HCT116 (cell line): ENCODE measurements around the gene MUC13. TPM values are rescaled to one million over a fixed set of nuclear protein-coding genes. Genes with fewer than 3 reads are reported as not detected.

Experiments used
- ATAC-seq: fragments of 200-7000 bp; cut with Tn5 transposase; 2 replicates; pipeline ENCODE4 v1.9.1; 2020; ENCODE audit warnings: mild to moderate bottlenecking, moderate library complexity
- BruUV-seq: library from RNA; stranded (reverse); fragments of 400-500 nt; replicated peaks from 2 replicates; lab custom pipeline; 2021; lab: Mats Ljungman, UMichigan
- CTCF ChIA-PET: fragments of 300-600 bp; sonication (Branson Sonifier 250); formaldehyde crosslinking; loops from one replicate; lab custom pipeline; 2021; ENCODE audit warnings: antibody characterized with exemption; lab: Charles Lee
- POLR2A ChIA-PET: fragments of 300-600, 350-600 bp; sonication (Branson Sonifier 250); formaldehyde crosslinking; loops from one replicate; lab custom pipeline; 2021; ENCODE audit warnings: antibody characterized with exemption; lab: Charles Lee
- RAD21 ChIA-PET, 2 experiments: fragments of 300-600 bp; sonication (Branson Sonifier 250); formaldehyde crosslinking; loops; one replicate each; lab custom pipeline; 2023; ENCODE audit warnings: low total read pairs in 2 of 2; ENCODE audit not compliant: uncharacterized antibody in 2 of 2, unreplicated experiment in 2 of 2, low non-redundant PET in 1 of 2; lab: Charles Lee
- DNase-seq: peaks from one replicate; pipeline ENCODE4 v3.0.0-alpha.2; 2010; ENCODE audit warnings: low read depth, low spot score
- H2AFZ ChIP-seq: fragments of 200-600 bp; shearing (Covaris generic), sonication (generic); 2 replicates; pipeline ENCODE4 v1.6.1; 2017; ENCODE audit warnings: low read depth, mixed run types, mixed read lengths, antibody characterized with exemption, low read length; ENCODE audit not compliant: poor library complexity, severe bottlenecking
- H3K27ac ChIP-seq: 2 replicates; pipeline ENCODE4 v1.5.1; 2012; ENCODE audit warnings: low read depth, low read length
- H3K27me3 ChIP-seq: fragments of 200-600 bp; sonication (generic); 2 replicates; pipeline ENCODE4 v1.6.1; 2016; ENCODE audit warnings: mixed run types, low read length, mixed read lengths; ENCODE audit not compliant: insufficient read depth
- H3K36me3 ChIP-seq, 2 experiments: fragments of 200-500 bp in 1 of 2; fragments of 200-600 bp in 1 of 2; sonication (Bioruptor generic) in 1 of 2; sonication (generic) in 1 of 2; 2 replicates each; pipeline versions ENCODE4 v1.5.1 to v1.6.1; 2014 to 2016; ENCODE audit warnings: low read length in 2 of 2, inconsistent platforms in 1 of 2, mixed read lengths in 1 of 2, mixed run types in 1 of 2; ENCODE audit not compliant: insufficient read depth in 2 of 2, control insufficient read depth in 1 of 2
- H3K4me1 ChIP-seq, 2 experiments: fragments of 200-600 bp in 1 of 2; sonication (generic) in 1 of 2; 2 replicates each; pipeline versions ENCODE4 v1.5.1 to v1.6.1; 2012 to 2017; ENCODE audit warnings: low read length in 2 of 2, inconsistent platforms in 1 of 2, mild to moderate bottlenecking in 1 of 2, mixed read lengths in 1 of 2, mixed run types in 1 of 2, moderate library complexity in 1 of 2; ENCODE audit not compliant: insufficient read depth in 2 of 2, control insufficient read depth in 1 of 2
- H3K4me2 ChIP-seq: fragments of 200-600 bp; sonication (generic); 2 replicates; pipeline ENCODE4 v1.6.1; 2017; ENCODE audit warnings: mixed run types, low read length, mixed read lengths
- H3K4me3 ChIP-seq, 2 experiments: fragments of 200-600 bp in 1 of 2; sonication (generic) in 1 of 2; replicated peaks in 1 of 2; 2 replicates each; pipeline ENCODE4 v1.5.1; 2011 to 2016; ENCODE audit warnings: low read length in 2 of 2, control low read depth in 1 of 2, low read depth in 1 of 2, mild to moderate bottlenecking in 1 of 2, mixed read lengths in 1 of 2, mixed run types in 1 of 2
- H3K79me2 ChIP-seq: fragments of 200-600 bp; sonication (generic); 2 replicates; pipeline ENCODE4 v1.6.1; 2017; ENCODE audit warnings: mild to moderate bottlenecking, mixed run types, low read length, moderate library complexity, mixed read lengths; ENCODE audit not compliant: insufficient read depth
- H3K9ac ChIP-seq: fragments of 200-600 bp; sonication (generic); 2 replicates; pipeline ENCODE4 v1.6.1; 2016; ENCODE audit warnings: low read length, mixed read lengths
- H3K9me2 ChIP-seq: fragments of 200-600 bp; sonication (generic), shearing (Covaris generic); 2 replicates; pipeline ENCODE4 v1.6.1; 2017; ENCODE audit warnings: mixed run types, mild to moderate bottlenecking, moderate library complexity; ENCODE audit not compliant: insufficient read depth
- H3K9me3 ChIP-seq, 2 experiments: fragments of 200-500 bp in 1 of 2; fragments of 200-600 bp in 1 of 2; sonication (Bioruptor generic) in 1 of 2; sonication (generic) in 1 of 2; 2 replicates each; pipeline ENCODE4 v1.6.1; 2014 to 2017; ENCODE audit warnings: low read length in 2 of 2, mixed read lengths in 2 of 2, inconsistent platforms in 1 of 2, low read depth in 1 of 2, mild to moderate bottlenecking in 1 of 2, mixed run types in 1 of 2, moderate library complexity in 1 of 2; ENCODE audit not compliant: control insufficient read depth in 1 of 2, insufficient read depth in 1 of 2
- H4K20me1 ChIP-seq: fragments of 200-600 bp; sonication (generic), shearing (Covaris generic); 2 replicates; pipeline ENCODE4 v1.6.1; 2017; ENCODE audit warnings: mixed run types, mild to moderate bottlenecking, moderate library complexity; ENCODE audit not compliant: insufficient read depth
- EZH2phosphoT487 ChIP-seq: fragments of 200-600 bp; IDR thresholded peaks from 2 replicates; pipeline ENCODE4 v1.6.1; 2018; ENCODE audit warnings: antibody characterized with exemption, borderline replicate concordance
- FOSL1 ChIP-seq: IDR thresholded peaks from 2 replicates; pipeline ENCODE4 v1.6.1; 2012; ENCODE audit warnings: low read depth
- POLR2AphosphoS5 ChIP-seq: IDR thresholded peaks from 2 replicates; pipeline ENCODE4 v1.6.1; 2011; ENCODE audit warnings: mild to moderate bottlenecking, low read depth, low read length, moderate library complexity
- SIN3A ChIP-seq: IDR thresholded peaks from 2 replicates; pipeline ENCODE4 v1.6.1; 2012; ENCODE audit warnings: low read depth
- ZBTB33 ChIP-seq: IDR thresholded peaks from 2 replicates; pipeline ENCODE4 v1.6.1; 2011; ENCODE audit warnings: mild to moderate bottlenecking, low read length, moderate library complexity; ENCODE audit not compliant: insufficient replicate concordance; ENCODE audit errors: extremely low read depth
- intact Hi-C: fragments of 100-400 bp; cut with micrococcal nuclease; formaldehyde crosslinking; loops from 2 replicates; pipeline ENCODE4 v1.10.0; 2022
- total RNA-seq: library from RNA; stranded (reverse); gene quantifications from one replicate; pipeline ENCODE4 v1.2.1, GENCODE V29; 2021; ENCODE audit not compliant: unreplicated experiment
- TF ChIP-seq, protein P1 (sequence below): IDR thresholded peaks from 2 replicates; pipeline ENCODE4 v1.6.1; 2012; ENCODE audit warnings: low read depth
- TF ChIP-seq, protein P2 (sequence below): IDR thresholded peaks from 2 replicates; pipeline ENCODE4 v1.6.1; 2012
- TF ChIP-seq, protein P3 (sequence below), 3 experiments: fragments of 200-600 bp in 1 of 3; sonication (generic) in 1 of 3; IDR thresholded peaks in 2 of 3; conservative IDR thresholded peaks in 1 of 3; 2 replicates each; pipeline ENCODE4 v1.5.1; 2012 to 2017; ENCODE audit warnings: low read depth in 2 of 3, low read length in 2 of 3, antibody characterized with exemption in 1 of 3, borderline replicate concordance in 1 of 3, control low read depth in 1 of 3, mild to moderate bottlenecking in 1 of 3, mixed read lengths in 1 of 3, mixed run types in 1 of 3, moderate library complexity in 1 of 3; ENCODE audit not compliant: insufficient read depth in 1 of 3
- TF ChIP-seq, protein P4 (sequence below): IDR thresholded peaks from 2 replicates; pipeline ENCODE4 v1.6.1; 2012

MUC13 gene
- total RNA-seq, 1 experiment from 2014 or later: 0.44 TPM

GRCh38 chr3:124873226-124873625 is 61.3 kb downstream of the MUC13 start (continued):
- TF ChIP-seq, protein P1, sequence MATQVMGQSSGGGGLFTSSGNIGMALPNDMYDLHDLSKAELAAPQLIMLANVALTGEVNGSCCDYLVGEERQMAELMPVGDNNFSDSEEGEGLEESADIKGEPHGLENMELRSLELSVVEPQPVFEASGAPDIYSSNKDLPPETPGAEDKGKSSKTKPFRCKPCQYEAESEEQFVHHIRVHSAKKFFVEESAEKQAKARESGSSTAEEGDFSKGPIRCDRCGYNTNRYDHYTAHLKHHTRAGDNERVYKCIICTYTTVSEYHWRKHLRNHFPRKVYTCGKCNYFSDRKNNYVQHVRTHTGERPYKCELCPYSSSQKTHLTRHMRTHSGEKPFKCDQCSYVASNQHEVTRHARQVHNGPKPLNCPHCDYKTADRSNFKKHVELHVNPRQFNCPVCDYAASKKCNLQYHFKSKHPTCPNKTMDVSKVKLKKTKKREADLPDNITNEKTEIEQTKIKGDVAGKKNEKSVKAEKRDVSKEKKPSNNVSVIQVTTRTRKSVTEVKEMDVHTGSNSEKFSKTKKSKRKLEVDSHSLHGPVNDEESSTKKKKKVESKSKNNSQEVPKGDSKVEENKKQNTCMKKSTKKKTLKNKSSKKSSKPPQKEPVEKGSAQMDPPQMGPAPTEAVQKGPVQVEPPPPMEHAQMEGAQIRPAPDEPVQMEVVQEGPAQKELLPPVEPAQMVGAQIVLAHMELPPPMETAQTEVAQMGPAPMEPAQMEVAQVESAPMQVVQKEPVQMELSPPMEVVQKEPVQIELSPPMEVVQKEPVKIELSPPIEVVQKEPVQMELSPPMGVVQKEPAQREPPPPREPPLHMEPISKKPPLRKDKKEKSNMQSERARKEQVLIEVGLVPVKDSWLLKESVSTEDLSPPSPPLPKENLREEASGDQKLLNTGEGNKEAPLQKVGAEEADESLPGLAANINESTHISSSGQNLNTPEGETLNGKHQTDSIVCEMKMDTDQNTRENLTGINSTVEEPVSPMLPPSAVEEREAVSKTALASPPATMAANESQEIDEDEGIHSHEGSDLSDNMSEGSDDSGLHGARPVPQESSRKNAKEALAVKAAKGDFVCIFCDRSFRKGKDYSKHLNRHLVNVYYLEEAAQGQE: no peak
- TF ChIP-seq ZBTB33 (no peak), POLR2AphosphoS5 (no peak), FOSL1 (no peak)
- TF ChIP-seq, protein P2, sequence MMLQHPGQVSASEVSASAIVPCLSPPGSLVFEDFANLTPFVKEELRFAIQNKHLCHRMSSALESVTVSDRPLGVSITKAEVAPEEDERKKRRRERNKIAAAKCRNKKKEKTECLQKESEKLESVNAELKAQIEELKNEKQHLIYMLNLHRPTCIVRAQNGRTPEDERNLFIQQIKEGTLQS: no peak

- Histone ChIP-seq H3K27ac (no peak overlapping the region), H3K4me3 (no peak overlapping the region), H3K9me2 (no peaks in the 10 kb centered on the region), H2AFZ (no peak overlapping the region), H3K4me2 (no peak overlapping the region), H3K4me1 (peaks cover 0 to 4% of the 10 kb centered on the region in 2 experiments; a peak in 1 of 4 replicates), H3K79me2 (no peaks in the 10 kb centered on the region), H4K20me1 (no peaks in the 10 kb centered on the region), H3K9ac (no peak overlapping the region), H3K27me3 (no peaks in the 10 kb centered on the region), H3K36me3 (peaks cover 0 to 4% of the 10 kb centered on the region in 2 experiments; a peak in 1 of 4 replicates), H3K9me3 (no peaks in the 10 kb centered on the region)
- DNase-seq (no peak), ATAC-seq (no peak)
- POLR2A ChIA-PET: no interaction called here
- intact Hi-C loops: no loop called here
- RAD21 ChIA-PET: no interaction called here
- CTCF ChIA-PET: no interaction called here
- no TSS peak for BruUV-seq
- TF ChIP-seq EZH2phosphoT487 (no peak), ZBTB33 (no peak), SIN3A (no peak)
- TF ChIP-seq, protein P3, sequence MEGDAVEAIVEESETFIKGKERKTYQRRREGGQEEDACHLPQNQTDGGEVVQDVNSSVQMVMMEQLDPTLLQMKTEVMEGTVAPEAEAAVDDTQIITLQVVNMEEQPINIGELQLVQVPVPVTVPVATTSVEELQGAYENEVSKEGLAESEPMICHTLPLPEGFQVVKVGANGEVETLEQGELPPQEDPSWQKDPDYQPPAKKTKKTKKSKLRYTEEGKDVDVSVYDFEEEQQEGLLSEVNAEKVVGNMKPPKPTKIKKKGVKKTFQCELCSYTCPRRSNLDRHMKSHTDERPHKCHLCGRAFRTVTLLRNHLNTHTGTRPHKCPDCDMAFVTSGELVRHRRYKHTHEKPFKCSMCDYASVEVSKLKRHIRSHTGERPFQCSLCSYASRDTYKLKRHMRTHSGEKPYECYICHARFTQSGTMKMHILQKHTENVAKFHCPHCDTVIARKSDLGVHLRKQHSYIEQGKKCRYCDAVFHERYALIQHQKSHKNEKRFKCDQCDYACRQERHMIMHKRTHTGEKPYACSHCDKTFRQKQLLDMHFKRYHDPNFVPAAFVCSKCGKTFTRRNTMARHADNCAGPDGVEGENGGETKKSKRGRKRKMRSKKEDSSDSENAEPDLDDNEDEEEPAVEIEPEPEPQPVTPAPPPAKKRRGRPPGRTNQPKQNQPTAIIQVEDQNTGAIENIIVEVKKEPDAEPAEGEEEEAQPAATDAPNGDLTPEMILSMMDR (IDR thresholded peaks at IDR 0.05 in 2 of 3, conservative IDR thresholded peaks at IDR 0.05 in 1 of 3; ENCODE audit: borderline replicate concordance in 1 of 3, insufficient read depth in 1 of 3, low read depth in 2 of 3, low read length in 2 of 3): no peak
- TF ChIP-seq, protein P4, sequence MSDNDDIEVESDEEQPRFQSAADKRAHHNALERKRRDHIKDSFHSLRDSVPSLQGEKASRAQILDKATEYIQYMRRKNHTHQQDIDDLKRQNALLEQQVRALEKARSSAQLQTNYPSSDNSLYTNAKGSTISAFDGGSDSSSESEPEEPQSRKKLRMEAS: no peak
Measured at GRCh38 chr3:124867511-124867910, 67.0 kb downstream of the MUC13 start.
